ENCODE results near the gene PTPRD. TPM values are rescaled to one million over a fixed set of nuclear protein-coding genes. Genes with fewer than 3 reads are reported as not detected.

PTPRD gene
- total RNA-seq, 3 donors from 2014 or later (not counting 1 experiment from before 2014, with no cell fraction given) = 0.05 to 0.68 TPM; not detected in 1

DNA sequence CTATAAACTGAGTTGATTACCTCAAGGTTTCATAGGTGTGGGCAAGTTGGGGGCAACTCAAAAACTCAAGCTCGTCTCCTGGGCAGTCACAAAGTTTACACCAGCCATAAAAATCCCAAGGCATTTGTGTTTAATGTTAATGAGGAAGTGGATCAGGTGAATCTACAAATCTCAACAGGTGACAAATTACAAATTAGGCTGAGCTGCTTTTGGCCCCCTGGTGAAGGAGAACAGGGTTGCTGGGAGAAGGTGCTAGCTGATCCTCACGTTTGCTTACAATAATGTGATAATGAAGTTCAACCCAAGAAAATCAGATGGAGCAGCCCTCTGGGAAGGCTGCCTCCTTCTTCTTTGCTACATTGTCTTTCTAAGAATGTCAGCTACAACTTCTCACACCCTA, 2324.8 kb downstream of the PTPRD start:
- intact Hi-C loops (cut with micrococcal nuclease) = no loop called here
- no peak for ATAC-seq

DNA sequence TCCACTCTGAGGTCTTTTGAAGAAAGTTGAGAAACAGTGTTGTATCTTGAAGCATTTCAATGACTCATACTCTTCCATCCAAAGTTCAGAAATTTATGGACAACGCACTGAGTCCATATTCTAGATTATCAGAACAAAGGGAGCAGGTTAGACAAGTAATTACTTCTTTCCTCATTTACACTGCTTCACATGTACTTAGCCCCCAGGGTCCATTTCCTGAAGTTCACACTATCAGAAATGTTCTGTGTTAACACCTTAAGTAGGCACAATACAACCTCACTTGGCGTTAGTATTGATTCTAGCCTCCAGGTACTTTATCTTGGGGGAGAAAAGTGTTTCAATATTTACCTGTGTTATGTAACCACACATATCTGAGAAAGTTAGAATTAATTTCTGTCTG, 2325.3 kb downstream of the PTPRD start:
- H3K36me3 Mint-ChIP-seq = no peaks in the 10 kb centered on the region
- Histone ChIP-seq H3K4me3 (ENCODE audit: low read length) (no peak overlapping the region), H3K9me3 (ENCODE audit: control insufficient read depth, insufficient read depth, low read length) (no peaks in the 10 kb centered on the region), H3K27me3 (ENCODE audit: control insufficient read depth, insufficient read depth, low read length) (no peaks in the 10 kb centered on the region), H3K4me1 (ENCODE audit: control insufficient read depth, insufficient read depth, low read length) (no peaks in the 10 kb centered on the region), H3K36me3 (ENCODE audit: control insufficient read depth, insufficient read depth, low read length) (no peaks in the 10 kb centered on the region), H3K27ac (ENCODE audit: low read length) (no peak overlapping the region)
- peaks cover 0 to 3% of the 10 kb centered on the region in 2 donors for H3K9me3 Mint-ChIP-seq
- ATAC-seq (no peak), DNase-seq (no peak)
- intact Hi-C loops (cut with micrococcal nuclease) = no loop called here
- whole genome bisulfite sequencing (ENCODE audit: insufficient coverage) = 30% methylated on average over 1 of the region's 2 CpGs
- TF ChIP-seq, protein P1, sequence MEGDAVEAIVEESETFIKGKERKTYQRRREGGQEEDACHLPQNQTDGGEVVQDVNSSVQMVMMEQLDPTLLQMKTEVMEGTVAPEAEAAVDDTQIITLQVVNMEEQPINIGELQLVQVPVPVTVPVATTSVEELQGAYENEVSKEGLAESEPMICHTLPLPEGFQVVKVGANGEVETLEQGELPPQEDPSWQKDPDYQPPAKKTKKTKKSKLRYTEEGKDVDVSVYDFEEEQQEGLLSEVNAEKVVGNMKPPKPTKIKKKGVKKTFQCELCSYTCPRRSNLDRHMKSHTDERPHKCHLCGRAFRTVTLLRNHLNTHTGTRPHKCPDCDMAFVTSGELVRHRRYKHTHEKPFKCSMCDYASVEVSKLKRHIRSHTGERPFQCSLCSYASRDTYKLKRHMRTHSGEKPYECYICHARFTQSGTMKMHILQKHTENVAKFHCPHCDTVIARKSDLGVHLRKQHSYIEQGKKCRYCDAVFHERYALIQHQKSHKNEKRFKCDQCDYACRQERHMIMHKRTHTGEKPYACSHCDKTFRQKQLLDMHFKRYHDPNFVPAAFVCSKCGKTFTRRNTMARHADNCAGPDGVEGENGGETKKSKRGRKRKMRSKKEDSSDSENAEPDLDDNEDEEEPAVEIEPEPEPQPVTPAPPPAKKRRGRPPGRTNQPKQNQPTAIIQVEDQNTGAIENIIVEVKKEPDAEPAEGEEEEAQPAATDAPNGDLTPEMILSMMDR (IDR thresholded peaks at IDR 0.05) = no peak
- no peak overlapping the region for H3K27ac Mint-ChIP-seq
- peaks cover 5 to 13% of the 10 kb centered on the region in 2 donors for H3K27me3 Mint-ChIP-seq (ENCODE audit: low read depth in 2 of 2)
- no peak overlapping the region for H3K4me3 Mint-ChIP-seq
- no peaks in the 10 kb centered on the region for H3K4me1 Mint-ChIP-seq

More for the DNA sequence above, 2324.8 kb downstream of the PTPRD start:
- 72% methylated on average over 2 of the region's 2 CpGs for WGBS (ENCODE audit: insufficient coverage)
- peaks cover 5 to 13% of the 10 kb centered on the region in 2 donors for H3K27me3 Mint-ChIP-seq (ENCODE audit: low read depth in 2 of 2)
- no peaks in the 10 kb centered on the region for H3K36me3 Mint-ChIP-seq
- no peak for DNase-seq
- peaks cover 0 to under 1% of the 10 kb centered on the region in 2 donors for H3K9me3 Mint-ChIP-seq
- TF ChIP-seq, protein P1 (IDR thresholded peaks at IDR 0.05) = no peak
- no peaks in the 10 kb centered on the region for H3K36me3 ChIP-seq (ENCODE audit: control insufficient read depth, insufficient read depth, low read length)
- no peaks in the 10 kb centered on the region for H3K9me3 ChIP-seq (ENCODE audit: control insufficient read depth, insufficient read depth, low read length)
- no peak overlapping the region for H3K4me3 Mint-ChIP-seq
- H3K4me3 ChIP-seq (ENCODE audit: low read length) = no peak overlapping the region
- no peak overlapping the region for H3K27ac ChIP-seq (ENCODE audit: low read length)
- no peaks in the 10 kb centered on the region for H3K4me1 ChIP-seq (ENCODE audit: control insufficient read depth, insufficient read depth, low read length)
- H3K27ac Mint-ChIP-seq = no peak overlapping the region
- no peaks in the 10 kb centered on the region for H3K27me3 ChIP-seq (ENCODE audit: control insufficient read depth, insufficient read depth, low read length)
- H3K4me1 Mint-ChIP-seq = no peaks in the 10 kb centered on the region

GRCh38 chr9:8284884-8285283, 2327.9 kb downstream of the PTPRD start:
- intact Hi-C loops (cut with micrococcal nuclease) = no loop called here
- Histone ChIP-seq H3K27ac (ENCODE audit: low read length) (no peak overlapping the region), H3K27me3 (ENCODE audit: control insufficient read depth, insufficient read depth, low read length) (no peaks in the 10 kb centered on the region), H3K4me1 (ENCODE audit: control insufficient read depth, insufficient read depth, low read length) (no peaks in the 10 kb centered on the region), H3K4me3 (ENCODE audit: low read length) (no peak overlapping the region), H3K9me3 (ENCODE audit: control insufficient read depth, insufficient read depth, low read length) (no peaks in the 10 kb centered on the region), H3K36me3 (ENCODE audit: control insufficient read depth, insufficient read depth, low read length) (no peaks in the 10 kb centered on the region)
- ATAC-seq = no peak
- WGBS (ENCODE audit: insufficient coverage) = 80% methylated on average over 7 of the region's 7 CpGs
- H3K36me3 Mint-ChIP-seq = no peaks in the 10 kb centered on the region
- no peak overlapping the region for H3K4me3 Mint-ChIP-seq
- H3K9me3 Mint-ChIP-seq = peaks cover 0 to 3% of the 10 kb centered on the region in 2 donors
- peaks cover 5 to 13% of the 10 kb centered on the region in 2 donors for H3K27me3 Mint-ChIP-seq (ENCODE audit: low read depth in 2 of 2)
- TF ChIP-seq, protein P1 (IDR thresholded peaks at IDR 0.05) = no peak
- H3K4me1 Mint-ChIP-seq = no peaks in the 10 kb centered on the region
- no peak for DNase-seq
- H3K27ac Mint-ChIP-seq = no peak overlapping the region

- peaks cover 0 to 3% of the 10 kb centered on the region in 2 donors for H3K9me3 Mint-ChIP-seq
- no peaks in the 10 kb centered on the region for H3K36me3 Mint-ChIP-seq
These were observed 2330.3 kb downstream of the PTPRD start for GRCh38 chr9:8282535-8282934.

More at GRCh38 chr9:8282535-8282934, 2330.3 kb downstream of the PTPRD start:
- Histone ChIP-seq H3K36me3 (ENCODE audit: control insufficient read depth, insufficient read depth, low read length) (no peaks in the 10 kb centered on the region), H3K4me1 (ENCODE audit: control insufficient read depth, insufficient read depth, low read length) (no peaks in the 10 kb centered on the region), H3K9me3 (ENCODE audit: control insufficient read depth, insufficient read depth, low read length) (no peaks in the 10 kb centered on the region), H3K27me3 (ENCODE audit: control insufficient read depth, insufficient read depth, low read length) (no peaks in the 10 kb centered on the region), H3K4me3 (ENCODE audit: low read length) (no peak overlapping the region), H3K27ac (ENCODE audit: low read length) (no peak overlapping the region)
- ATAC-seq (no peak), DNase-seq (no peak)
- no peaks in the 10 kb centered on the region for H3K4me1 Mint-ChIP-seq
- 84% methylated on average over 2 of the region's 2 CpGs for WGBS (ENCODE audit: insufficient coverage)
- H3K27ac Mint-ChIP-seq = no peak overlapping the region
- no peak overlapping the region for H3K4me3 Mint-ChIP-seq
- peaks cover 3 to 5% of the 10 kb centered on the region in 2 donors for H3K27me3 Mint-ChIP-seq (ENCODE audit: low read depth in 2 of 2)
- intact Hi-C loops (cut with micrococcal nuclease) = no loop called here
- TF ChIP-seq, protein P1 (IDR thresholded peaks at IDR 0.05) = no peak
